Prostate gland (tissue), 2 donors: ENCODE measurements around the gene HSPE1. TPM values are rescaled to one million over a fixed set of nuclear protein-coding genes. Genes with fewer than 3 reads are reported as not detected.
A peak's percentile ranks its signal among the peaks of the same experiment; 100 is the strongest.

ENCODE experiments used
- DNase-seq: peaks from one replicate; pipeline ENCODE4 v3.0.0-alpha.2; 2019; ENCODE audit warnings: low spot score
- H3K27ac ChIP-seq, 2 donors: fragments of 200-600 bp; sonication (generic); 2 replicates each; pipeline ENCODE4 v1.5.1; 2017 to 2019
- H3K27me3 ChIP-seq: fragments of 200-600 bp; sonication (generic); replicated peaks from 2 replicates; pipeline ENCODE4 v1.5.1; 2019; ENCODE audit not compliant: insufficient read depth
- H3K36me3 ChIP-seq, 2 donors: fragments of 200-600 bp; sonication (generic); 1 replicate in 1 of 2; 2 replicates in 1 of 2; pipeline versions ENCODE4 v1.5.1 to v1.8.1; 2017 to 2019
- H3K4me1 ChIP-seq: fragments of 200-600 bp; sonication (generic); replicated peaks from 2 replicates; pipeline ENCODE4 v1.5.1; 2019
- H3K4me3 ChIP-seq, 2 donors: fragments of 200-600 bp; sonication (generic); 2 replicates each; pipeline ENCODE4 v1.5.1; 2017 to 2019
- H3K9me3 ChIP-seq: fragments of 200-600 bp; sonication (generic); 2 replicates; pipeline ENCODE4 v1.5.1; 2017
- CTCF ChIP-seq, 4 experiments: fragments of 200-600 bp in 2 of 4; fragments of 450-650 bp in 2 of 4; sonication (generic) in 2 of 4; IDR thresholded peaks; 1 replicate in 3 of 4; 2 replicates in 1 of 4; pipeline ENCODE4 v1.5.1; 2016 to 2019; ENCODE audit warnings: antibody characterized with exemption in 4 of 4, mild to moderate bottlenecking in 2 of 4, moderate library complexity in 2 of 4
- POLR2A ChIP-seq: fragments of 450-650 bp; IDR thresholded peaks from one replicate; pipeline ENCODE4 v1.6.1; 2016; ENCODE audit warnings: antibody characterized with exemption, mild to moderate bottlenecking
- POLR2AphosphoS5 ChIP-seq: sonication (generic); formaldehyde crosslinking; IDR thresholded peaks from one replicate; pipeline ENCODE4 v1.6.1; 2017; ENCODE audit warnings: antibody characterized with exemption
- WGBS: methylation state at CpG from one replicate; pipeline ENCODE4 v1.1.5; 2018; 5-methylcytosine and 5-hydroxymethylcytosine counted together
- intact Hi-C: fragments of 100-400 bp; cut with DNase I; formaldehyde crosslinking; loops from one replicate; pipeline ENCODE4 v1.14.2; 2022
- total RNA-seq, 2 donors: library from RNA; depleted of rRNA; stranded (reverse); fragments of >200 nt; gene quantifications; one replicate each; pipeline ENCODE4 v1.1.0, GENCODE V29; 2016

HSPE1 gene
- total RNA-seq, 2 donors from 2014 or later = 57.0 to 139 TPM

GRCh38 chr2:197498235-197498936 lies 1.8 kb upstream of the HSPE1 start:
- H3K36me3 ChIP-seq = peaks cover 0 to 5% of the 10 kb centered on the region in 2 donors
- H3K9me3 ChIP-seq = no peaks in the 10 kb centered on the region
- no peaks in the 10 kb centered on the region for H3K27me3 ChIP-seq
- no peaks in the 10 kb centered on the region for H3K4me1 ChIP-seq
- peak overlapping the region; percentile 85 to 93 for H3K4me3 ChIP-seq
- peak overlapping the region; percentile 99 to 100 for H3K27ac ChIP-seq
- 5% methylated on average over 14 of the region's 14 CpGs for WGBS
- TF ChIP-seq POLR2A (no peak), POLR2AphosphoS5 (no peak), CTCF (IDR thresholded peaks at IDR 0.05) (no peak)
- intact Hi-C loops = loop anchor here (2.0 to 10.0 kb wide), 2 partner anchors 64 to 206 kb away; partner anchors contain the start of genes MARS2 and SF3B1
- DNase-seq = no peak

GRCh38 chr2:197498937-197499593 lies 1.1 kb upstream of the HSPE1 start:
- H3K4me1 ChIP-seq = no peaks in the 10 kb centered on the region
- H3K4me3 ChIP-seq = peak overlapping the region; percentile 85 to 93
- DNase-seq = peak; percentile 50
- intact Hi-C loops = loop anchor here (2.0 to 10.0 kb wide), 2 partner anchors 64 to 206 kb away; partner anchors contain the start of genes MARS2 and SF3B1
- no peaks in the 10 kb centered on the region for H3K36me3 ChIP-seq
- H3K27me3 ChIP-seq = no peaks in the 10 kb centered on the region
- WGBS = under 1% methylated on average over 46 of the region's 46 CpGs
- peak overlapping the region; percentile 99 to 100 for H3K27ac ChIP-seq
- H3K9me3 ChIP-seq = no peaks in the 10 kb centered on the region
- TF ChIP-seq POLR2A = peak; percentile 26
- no peak for TF ChIP-seq CTCF (IDR thresholded peaks at IDR 0.05)
- TF ChIP-seq POLR2AphosphoS5 = peak; percentile 4

GRCh38 chr2:197500503-197501131 lies 438 bp downstream of the HSPE1 start:
- no peaks in the 10 kb centered on the region for H3K27me3 ChIP-seq
- intact Hi-C loops = loop anchor here (5.0 kb wide), 1 partner anchor 48 kb away; the partner anchor contains the start of gene COQ10B
- no peaks in the 10 kb centered on the region for H3K9me3 ChIP-seq
- no peaks in the 10 kb centered on the region for H3K4me1 ChIP-seq
- H3K36me3 ChIP-seq = no peaks in the 10 kb centered on the region
- WGBS = 0% methylated on average over 30 of the region's 30 CpGs
- H3K27ac ChIP-seq = peak overlapping the region; percentile 99 to 100
- TF ChIP-seq POLR2A = peak; percentile 13
- no peak for TF ChIP-seq POLR2AphosphoS5
- peak overlapping the region; percentile 85 to 93 for H3K4me3 ChIP-seq
- DNase-seq = peak; percentile 5

GRCh38 chr2:197502201-197502600 lies 2.0 kb downstream of the HSPE1 start:
- intact Hi-C loops = loop anchor here (5.0 kb wide), 1 partner anchor 50 kb away; the partner anchor contains the start of gene COQ10B
- no peaks in the 10 kb centered on the region for H3K4me1 ChIP-seq
- H3K27me3 ChIP-seq = no peaks in the 10 kb centered on the region
- TF ChIP-seq POLR2AphosphoS5 = peak; percentile 81
- no peak for TF ChIP-seq POLR2A
- peak overlapping the region; percentile 99 to 100 for H3K27ac ChIP-seq
- no peaks in the 10 kb centered on the region for H3K9me3 ChIP-seq
- H3K4me3 ChIP-seq = peak overlapping the region in 1 of 2 donors; percentile 93
- peak; percentile 55 for DNase-seq
- WGBS = 38% methylated on average over 4 of the region's 4 CpGs
- H3K36me3 ChIP-seq = no peaks in the 10 kb centered on the region

GRCh38 chr2:197502685-197503084 lies 2.5 kb downstream of the HSPE1 start:
- no peaks in the 10 kb centered on the region for H3K9me3 ChIP-seq
- DNase-seq = no peak
- H3K4me3 ChIP-seq = no peak overlapping the region
- H3K27me3 ChIP-seq = no peaks in the 10 kb centered on the region
- no peaks in the 10 kb centered on the region for H3K4me1 ChIP-seq
- no peaks in the 10 kb centered on the region for H3K36me3 ChIP-seq
- 76% methylated on average over 4 of the region's 4 CpGs for WGBS
- peak overlapping the region; percentile 99 to 100 for H3K27ac ChIP-seq
- no peak for TF ChIP-seq POLR2AphosphoS5
- TF ChIP-seq CTCF (IDR thresholded peaks at IDR 0.05) = no peak
- no peak for TF ChIP-seq POLR2A
- intact Hi-C loops = loop anchor here (5.0 kb wide), 1 partner anchor 50 kb away; the partner anchor contains the start of gene COQ10B
